ENCODE data around the gene COL23A1.

Gene COL23A1

GRCh38 chr5:178396796-178397720 lies 193.1 kb downstream of the COL23A1 start:
- TF ChIP-seq EZH2phosphoT487 (IDR thresholded peaks at IDR 0.05; ENCODE audit: low read length), result no peak
- TF ChIP-seq CTCF (IDR thresholded peaks at IDR 0.05; ENCODE audit: low read length), result no peak
- TF ChIP-seq EZH2 (optimal IDR thresholded peaks at IDR 0.05; ENCODE audit: low read depth, low read length), result no peak
- H3K79me2 ChIP-seq (ENCODE audit: low read length), result no peaks in the 10 kb centered on the region
- no peak for DNase-seq

GRCh38 chr5:178394074-178394473 lies 196.1 kb downstream of the COL23A1 start:
- Histone ChIP-seq H3K9me2 (replicated peaks; ENCODE audit: insufficient read depth, low read length) (no peaks in the 10 kb centered on the region), H3K36me3 (replicated peaks; ENCODE audit: insufficient read depth, low read length) (no peaks in the 10 kb centered on the region), H3K9ac (ENCODE audit: low read length) (no peak overlapping the region), H3K9me3 (replicated peaks; ENCODE audit: insufficient read depth, low read length) (no peaks in the 10 kb centered on the region), H3K27me3 (replicated peaks; ENCODE audit: insufficient read depth, low read length) (peaks cover 39% of the 10 kb centered on the region), H3K27ac (ENCODE audit: low read length) (no peak overlapping the region), H2AFZ (ENCODE audit: low read length) (no peak overlapping the region), H3K79me2 (ENCODE audit: low read length) (no peaks in the 10 kb centered on the region), H3K4me2 (ENCODE audit: low read depth, low read length) (no peak overlapping the region), H3F3A (ENCODE audit: insufficient read depth, low read length) (no peaks in the 10 kb centered on the region), H3K4me3 (ENCODE audit: low read length) (no peak overlapping the region), H3K4me1 (ENCODE audit: low read length) (no peaks in the 10 kb centered on the region), H4K20me1 (ENCODE audit: insufficient read depth, low read length) (no peaks in the 10 kb centered on the region)
- no peak for DNase-seq
- no peak for TF ChIP-seq CTCF (IDR thresholded peaks at IDR 0.05; ENCODE audit: low read length)
- TF ChIP-seq EZH2 (optimal IDR thresholded peaks at IDR 0.05; ENCODE audit: low read depth, low read length), result no peak
- TF ChIP-seq EZH2phosphoT487 (IDR thresholded peaks at IDR 0.05; ENCODE audit: low read length), result no peak

More at GRCh38 chr5:178396796-178397720, 193.1 kb downstream of the COL23A1 start:
- H4K20me1 ChIP-seq (ENCODE audit: insufficient read depth, low read length), result no peaks in the 10 kb centered on the region
- H3K4me3 ChIP-seq (ENCODE audit: low read length), result no peak overlapping the region
- H3K4me2 ChIP-seq (ENCODE audit: low read depth, low read length), result no peak overlapping the region
- H3K9me3 ChIP-seq (replicated peaks; ENCODE audit: insufficient read depth, low read length), result no peaks in the 10 kb centered on the region
- no peak overlapping the region for H2AFZ ChIP-seq (ENCODE audit: low read length)
- no peak overlapping the region for H3K27ac ChIP-seq (ENCODE audit: low read length)
- no peak overlapping the region for H3K9ac ChIP-seq (ENCODE audit: low read length)
- H3K4me1 ChIP-seq (ENCODE audit: low read length), result no peaks in the 10 kb centered on the region
- no peaks in the 10 kb centered on the region for H3K9me2 ChIP-seq (replicated peaks; ENCODE audit: insufficient read depth, low read length)
- no peaks in the 10 kb centered on the region for H3K36me3 ChIP-seq (replicated peaks; ENCODE audit: insufficient read depth, low read length)
- peaks cover 19% of the 10 kb centered on the region for H3K27me3 ChIP-seq (replicated peaks; ENCODE audit: insufficient read depth, low read length)
- no peaks in the 10 kb centered on the region for H3F3A ChIP-seq (ENCODE audit: insufficient read depth, low read length)

GRCh38 chr5:178392931-178393394 lies 197.2 kb downstream of the COL23A1 start:
- H3F3A ChIP-seq (ENCODE audit: insufficient read depth, low read length), result no peaks in the 10 kb centered on the region
- no peak overlapping the region for H3K4me2 ChIP-seq (ENCODE audit: low read depth, low read length)
- H3K27ac ChIP-seq (ENCODE audit: low read length), result no peak overlapping the region
- no peaks in the 10 kb centered on the region for H3K9me2 ChIP-seq (replicated peaks; ENCODE audit: insufficient read depth, low read length)
- TF ChIP-seq CTCF (IDR thresholded peaks at IDR 0.05; ENCODE audit: low read length) (no peak), EZH2phosphoT487 (IDR thresholded peaks at IDR 0.05; ENCODE audit: low read length) (no peak), EZH2 (optimal IDR thresholded peaks at IDR 0.05; ENCODE audit: low read depth, low read length) (no peak)
- no peaks in the 10 kb centered on the region for H3K9me3 ChIP-seq (replicated peaks; ENCODE audit: insufficient read depth, low read length)
- no peaks in the 10 kb centered on the region for H4K20me1 ChIP-seq (ENCODE audit: insufficient read depth, low read length)
- peaks cover 48% of the 10 kb centered on the region for H3K27me3 ChIP-seq (replicated peaks; ENCODE audit: insufficient read depth, low read length)
- DNase-seq, result no peak
- H3K9ac ChIP-seq (ENCODE audit: low read length), result no peak overlapping the region
- no peak overlapping the region for H2AFZ ChIP-seq (ENCODE audit: low read length)
- no peak overlapping the region for H3K4me3 ChIP-seq (ENCODE audit: low read length)
- no peaks in the 10 kb centered on the region for H3K36me3 ChIP-seq (replicated peaks; ENCODE audit: insufficient read depth, low read length)
- no peaks in the 10 kb centered on the region for H3K79me2 ChIP-seq (ENCODE audit: low read length)
- H3K4me1 ChIP-seq (ENCODE audit: low read length), result no peaks in the 10 kb centered on the region

Data from MM.1S (cell line).